SK-N-SH (cell line): ENCODE results near the gene DCAF5. TPM values are rescaled to one million over a fixed set of nuclear protein-coding genes. Genes with fewer than 3 reads are reported as not detected.

ENCODE experiments used
- CTCF ChIA-PET: fragments of 300-600, 350-600 bp; formaldehyde crosslinking; extraction: SDS; loops from one replicate; lab custom pipeline; 2021; lab: Yijun Ruan, JAX
- POLR2A ChIA-PET: fragments of 350-600 bp; sonication (Branson Sonifier 250); formaldehyde crosslinking; extraction: SDS; loops from one replicate; lab custom pipeline; 2020; ENCODE audit warnings: antibody characterized with exemption, inconsistent platforms; lab: Yijun Ruan, JAX
- DNase-seq: peaks from one replicate; pipeline ENCODE4 v3.0.0; 2012
- H2AFZ ChIP-seq: fragments of 200-600 bp; sonication (generic); 2 replicates; pipeline ENCODE4 v1.8.1; 2016; ENCODE audit warnings: antibody characterized with exemption, mild to moderate bottlenecking, low read depth
- H3F3A ChIP-seq: fragments of 200-600 bp; sonication (generic); replicated peaks from 2 replicates; pipeline ENCODE3; 2016; ENCODE audit warnings: antibody characterized with exemption, mild to moderate bottlenecking; ENCODE audit not compliant: insufficient read depth
- H3K27ac ChIP-seq, 2 experiments: fragments of 200-500 bp in 1 of 2; fragments of 200-600 bp in 1 of 2; sonication (Bioruptor generic) in 1 of 2; sonication (generic), shearing (Covaris generic) in 1 of 2; 2 replicates each; pipeline versions ENCODE4 v1.5.1 to v1.6.1; 2014 to 2016; ENCODE audit warnings: low read depth in 2 of 2, inconsistent platforms in 1 of 2, low read length in 1 of 2, mild to moderate bottlenecking in 1 of 2, mixed read lengths in 1 of 2
- H3K27me3 ChIP-seq: fragments of 200-600 bp; sonication (generic), shearing (Covaris generic); 2 replicates; pipeline ENCODE4 v1.6.1; 2016; ENCODE audit warnings: mixed run types; ENCODE audit not compliant: insufficient read depth
- H3K36me3 ChIP-seq, 2 experiments: fragments of 200-500 bp in 1 of 2; fragments of 200-600 bp in 1 of 2; sonication (Bioruptor generic) in 1 of 2; sonication (generic) in 1 of 2; replicated peaks in 1 of 2; 2 replicates each; pipeline versions ENCODE3 to v1.5.1; 2014 to 2016; ENCODE audit warnings: low read length in 1 of 2, mild to moderate bottlenecking in 1 of 2; ENCODE audit not compliant: insufficient read depth in 2 of 2, control insufficient read depth in 1 of 2
- H3K4me1 ChIP-seq, 2 experiments: fragments of 200-500 bp in 1 of 2; fragments of 200-600 bp in 1 of 2; sonication (Bioruptor generic) in 1 of 2; sonication (generic), shearing (Covaris generic) in 1 of 2; 2 replicates each; pipeline versions ENCODE4 v1.5.1 to v1.6.1; 2014 to 2016; ENCODE audit warnings: low read depth in 1 of 2, low read length in 1 of 2, mixed run types in 1 of 2; ENCODE audit not compliant: insufficient read depth in 2 of 2, control insufficient read depth in 1 of 2
- H3K4me2 ChIP-seq: fragments of 200-600 bp; sonication (generic), shearing (Covaris generic); 2 replicates; pipeline ENCODE4 v1.6.1; 2017; ENCODE audit warnings: mixed run types
- H3K4me3 ChIP-seq, 2 experiments: fragments of 200-500 bp in 1 of 2; fragments of 200-600 bp in 1 of 2; sonication (Bioruptor generic) in 1 of 2; sonication (generic), shearing (Covaris generic) in 1 of 2; 2 replicates each; pipeline versions ENCODE4 v1.5.1 to v1.8.1; 2014 to 2016; ENCODE audit warnings: low read depth in 2 of 2, inconsistent platforms in 1 of 2, low read length in 1 of 2, mild to moderate bottlenecking in 1 of 2, mixed read lengths in 1 of 2, moderate library complexity in 1 of 2
- H3K79me2 ChIP-seq: fragments of 200-600 bp; sonication (generic); 2 replicates; pipeline ENCODE4 v1.8.1; 2017; ENCODE audit warnings: mild to moderate bottlenecking; ENCODE audit not compliant: insufficient read depth
- H3K9ac ChIP-seq: fragments of 200-600 bp; sonication (generic); 2 replicates; pipeline ENCODE4 v1.6.1; 2017; ENCODE audit warnings: mixed run types
- H3K9me2 ChIP-seq: fragments of 200-600 bp; sonication (generic); 2 replicates; pipeline ENCODE4 v1.6.1; 2017; ENCODE audit warnings: mixed run types
- H3K9me3 ChIP-seq: fragments of 200-600 bp; sonication (generic); 2 replicates; pipeline ENCODE4 v1.6.1; 2017; ENCODE audit warnings: mixed run types, mild to moderate bottlenecking, moderate library complexity
- H4K20me1 ChIP-seq: fragments of 200-600 bp; sonication (generic); 2 replicates; pipeline ENCODE4 v1.6.1; 2017; ENCODE audit warnings: mild to moderate bottlenecking, mixed run types; ENCODE audit not compliant: insufficient read depth
- EP300 ChIP-seq, 2 experiments: IDR thresholded peaks; 2 replicates each; pipeline versions ENCODE4 v1.4.0 to v1.6.1; 2012; ENCODE audit warnings: borderline replicate concordance in 1 of 2, low read depth in 1 of 2, low read length in 1 of 2
- EZH2phosphoT487 ChIP-seq: fragments of 200-600 bp; sonication (generic); IDR thresholded peaks from 2 replicates; pipeline ENCODE4 v1.6.1; 2017; ENCODE audit warnings: low read depth, mixed run types, mild to moderate bottlenecking, antibody characterized with exemption, moderate library complexity, borderline replicate concordance
- FOXJ3 ChIP-seq: sonication (generic); formaldehyde crosslinking; IDR thresholded peaks from 2 replicates; pipeline ENCODE4 v1.5.1; 2020; ENCODE audit warnings: mild to moderate bottlenecking, missing genetic modification reagents
- FOXM1 ChIP-seq: IDR thresholded peaks from 2 replicates; pipeline ENCODE4 v1.4.0; 2012; ENCODE audit warnings: low read depth, mild to moderate bottlenecking
- GABPA ChIP-seq: IDR thresholded peaks from 2 replicates; pipeline ENCODE4 v1.4.0; 2012; ENCODE audit warnings: low read depth, mild to moderate bottlenecking
- GATA2 ChIP-seq: sonication (generic); formaldehyde crosslinking; IDR thresholded peaks from 2 replicates; pipeline ENCODE4 v1.5.0; 2020; ENCODE audit warnings: mild to moderate bottlenecking, missing genetic modification reagents
- JUND ChIP-seq: IDR thresholded peaks from 2 replicates; pipeline ENCODE4 v1.4.0; 2012
- MEF2A ChIP-seq: IDR thresholded peaks from 2 replicates; pipeline ENCODE4 v1.4.0; 2012; ENCODE audit warnings: low read depth, borderline replicate concordance
- MXI1 ChIP-seq: IDR thresholded peaks from 2 replicates; pipeline ENCODE4 v1.6.1; 2012; ENCODE audit warnings: mild to moderate bottlenecking, low read depth, low read length, improper control_type of control experiment
- NFIC ChIP-seq: IDR thresholded peaks from 2 replicates; pipeline ENCODE4 v1.4.0; 2012; ENCODE audit warnings: borderline replicate concordance
- NRF1 ChIP-seq: IDR thresholded peaks from 2 replicates; pipeline ENCODE4 v1.6.1; 2012; ENCODE audit warnings: low read depth, mild to moderate bottlenecking, low read length
- POLR2AphosphoS5 ChIP-seq: IDR thresholded peaks from 2 replicates; pipeline ENCODE4 v1.6.1; 2012; ENCODE audit warnings: low read depth, low read length
- RAD21 ChIP-seq: IDR thresholded peaks from 2 replicates; pipeline ENCODE4 v1.6.1; 2012; ENCODE audit warnings: mild to moderate bottlenecking, low read length
- RCOR1 ChIP-seq: fragments of 150-350 bp; IDR thresholded peaks from 2 replicates; pipeline ENCODE4 v1.6.1; 2017; ENCODE audit warnings: antibody characterized with exemption, low read length
- RXRA ChIP-seq: IDR thresholded peaks from 2 replicates; pipeline ENCODE4 v1.4.0; 2012; ENCODE audit warnings: low read depth, mild to moderate bottlenecking, borderline replicate concordance
- TAF1 ChIP-seq: IDR thresholded peaks from 2 replicates; pipeline ENCODE4 v1.6.1; 2012; ENCODE audit warnings: low read depth, mild to moderate bottlenecking, low read length, moderate library complexity, borderline replicate concordance
- WGBS: methylation state at CpG from one replicate; pipeline ENCODE4 v1.1.6; 2017; ENCODE audit warnings: low lambda C conversion rate; 5-methylcytosine and 5-hydroxymethylcytosine counted together
- polyA plus RNA-seq, 3 experiments: library from polyadenylated mRNA; depleted of rRNA; stranded (reverse); fragments of >200 nt; gene quantifications; 2 replicates each; pipeline ENCODE4 v1.2.3, GENCODE V29; 2012
- TF ChIP-seq, protein P1 (sequence below): IDR thresholded peaks from 2 replicates; pipeline ENCODE4; 2012
- TF ChIP-seq, protein P2 (sequence below): fragments of 150-350 bp; IDR thresholded peaks from 2 replicates; pipeline ENCODE4 v1.6.1; 2017; ENCODE audit warnings: antibody characterized with exemption, low read length, low read depth, borderline replicate concordance

DCAF5 gene
- polyA plus RNA-seq, 1 of the 3 experiments (the other 2 are of a cell fraction): 26.7 TPM

GRCh38 chr14:69118305-69118704, 34.6 kb downstream of the DCAF5 start:
- H3K4me3 ChIP-seq: no peak overlapping the region
- peaks cover 39 to 67% of the 10 kb centered on the region in 2 experiments for H3K36me3 ChIP-seq
- H3F3A ChIP-seq: peaks cover 4% of the 10 kb centered on the region
- no peak overlapping the region for H3K9ac ChIP-seq
- H3K4me2 ChIP-seq: no peak overlapping the region
- peaks cover 17% of the 10 kb centered on the region; the same call in 1 of the 2 replicates for H3K79me2 ChIP-seq
- peaks cover 14% of the 10 kb centered on the region for H4K20me1 ChIP-seq
- TF ChIP-seq NRF1: no peak
- TF ChIP-seq FOXM1: no peak
- TF ChIP-seq MXI1: no peak
- TF ChIP-seq EZH2phosphoT487: no peak
- no peak for TF ChIP-seq NFIC
- ChIA-PET POLR2A (no interaction called here), CTCF (interaction anchor here (0.8 to 5.8 kb wide), 4 partner anchors 11 to 207 kb away, joined by 3 to 28 read pairs (median 13); no protein-coding TSS in a partner anchor)
- H3K27me3 ChIP-seq: no peaks in the 10 kb centered on the region
- no peaks in the 10 kb centered on the region for H3K4me1 ChIP-seq
- no peak for DNase-seq
- H3K9me3 ChIP-seq: no peaks in the 10 kb centered on the region
- H3K27ac ChIP-seq: no peak overlapping the region
- H2AFZ ChIP-seq: no peak overlapping the region
- no peaks in the 10 kb centered on the region for H3K9me2 ChIP-seq
- WGBS: 95% methylated on average over 1 of the region's 1 CpG

DNA sequence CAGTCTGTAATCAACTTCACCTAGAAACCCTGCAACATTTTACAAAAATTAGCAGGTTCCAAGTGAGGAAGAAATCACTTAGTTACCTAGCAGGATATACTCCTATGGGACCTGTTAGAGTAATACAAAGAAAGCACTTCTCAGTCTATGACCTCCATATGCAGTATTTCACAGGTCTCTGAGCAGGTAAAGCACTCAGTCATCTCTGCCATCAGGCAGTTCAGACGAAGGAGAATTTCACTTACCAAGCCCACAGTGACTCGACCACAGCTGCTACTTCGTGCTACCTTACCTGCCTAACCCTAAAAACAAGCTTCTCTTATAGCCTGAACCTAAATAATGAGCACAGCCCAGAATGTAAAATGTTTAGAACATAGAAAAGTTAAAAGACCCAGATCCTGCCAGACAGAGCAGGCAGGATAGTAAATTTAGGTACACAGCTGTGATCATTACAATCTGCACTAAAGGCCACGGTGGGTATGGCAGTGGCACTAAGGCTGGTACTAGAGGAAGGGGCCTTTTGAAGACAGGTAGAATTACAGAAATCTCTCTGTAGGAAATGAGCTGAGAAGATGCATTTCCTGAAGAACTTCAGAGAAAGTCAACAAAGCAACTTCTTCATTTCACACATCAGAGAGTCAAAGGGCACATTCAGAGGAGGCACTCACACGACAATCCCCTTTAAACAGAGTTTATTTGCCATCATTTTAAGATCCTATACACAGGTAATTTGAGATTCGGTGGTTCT, 35.7 kb downstream of the DCAF5 start:
- DNase-seq: no peak
- Histone ChIP-seq H3K27me3 (no peaks in the 10 kb centered on the region), H2AFZ (no peak overlapping the region), H3K36me3 (peaks cover 42 to 71% of the 10 kb centered on the region in 2 experiments), H3K9me3 (no peaks in the 10 kb centered on the region), H3K9ac (no peak overlapping the region), H3K9me2 (no peaks in the 10 kb centered on the region), H3K27ac (no peak overlapping the region), H4K20me1 (peaks cover 5% of the 10 kb centered on the region; the same call in 1 of the 2 replicates), H3F3A (peaks cover 4% of the 10 kb centered on the region), H3K79me2 (peaks cover 13% of the 10 kb centered on the region; the same call in 1 of the 2 replicates), H3K4me2 (no peak overlapping the region), H3K4me1 (no peaks in the 10 kb centered on the region), H3K4me3 (no peak overlapping the region)
- ChIA-PET POLR2A (no interaction called here), CTCF (interaction anchor here (0.7 to 5.8 kb wide), 4 partner anchors 10 to 206 kb away, joined by 3 to 28 read pairs (median 15); no protein-coding TSS in a partner anchor)
- WGBS: 95% methylated on average over 6 of the region's 6 CpGs
- no peak for TF ChIP-seq FOXJ3
- TF ChIP-seq, protein P1, sequence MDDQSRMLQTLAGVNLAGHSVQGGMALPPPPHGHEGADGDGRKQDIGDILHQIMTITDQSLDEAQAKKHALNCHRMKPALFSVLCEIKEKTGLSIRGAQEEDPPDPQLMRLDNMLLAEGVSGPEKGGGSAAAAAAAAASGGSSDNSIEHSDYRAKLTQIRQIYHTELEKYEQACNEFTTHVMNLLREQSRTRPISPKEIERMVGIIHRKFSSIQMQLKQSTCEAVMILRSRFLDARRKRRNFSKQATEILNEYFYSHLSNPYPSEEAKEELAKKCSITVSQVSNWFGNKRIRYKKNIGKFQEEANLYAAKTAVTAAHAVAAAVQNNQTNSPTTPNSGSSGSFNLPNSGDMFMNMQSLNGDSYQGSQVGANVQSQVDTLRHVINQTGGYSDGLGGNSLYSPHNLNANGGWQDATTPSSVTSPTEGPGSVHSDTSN: no peak

DNA sequence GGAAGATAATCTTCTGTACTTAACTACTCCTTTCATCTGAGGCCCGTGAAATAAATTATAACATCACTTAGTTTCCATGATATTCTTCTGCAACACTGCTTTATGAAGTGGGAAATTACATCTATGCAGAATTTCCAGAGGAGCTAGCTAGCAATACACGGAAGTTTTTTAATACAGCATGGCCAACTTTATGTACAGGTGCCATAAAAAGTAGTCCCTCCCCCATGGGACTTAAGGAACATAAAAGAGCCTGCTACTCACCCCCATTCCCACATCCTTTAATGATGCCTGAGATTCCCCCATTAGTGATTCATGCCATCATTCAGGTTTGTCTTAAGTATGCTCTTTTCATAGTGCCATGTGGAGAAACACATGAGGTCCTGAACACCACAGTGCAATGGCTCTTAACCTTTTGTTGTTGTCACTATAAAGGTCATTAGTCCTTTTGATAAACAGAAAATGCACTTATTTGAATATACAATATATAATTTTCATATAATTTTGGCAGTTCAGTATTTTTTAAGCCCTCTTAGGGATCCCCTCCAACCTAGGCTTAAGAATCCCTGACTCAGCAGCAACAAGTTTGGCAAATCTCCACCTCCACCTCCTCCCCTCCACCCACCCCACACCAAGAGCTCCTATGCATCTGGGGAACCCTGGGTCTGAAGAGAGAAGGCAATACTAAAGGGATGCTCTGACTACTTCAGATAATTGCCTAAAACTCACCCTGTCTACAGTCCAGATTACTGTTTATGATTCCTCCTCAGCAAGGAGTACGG, 37.3 kb downstream of the DCAF5 start:
- no peak overlapping the region for H3K4me2 ChIP-seq
- no peak overlapping the region for H2AFZ ChIP-seq
- H3K36me3 ChIP-seq: peaks cover 42 to 70% of the 10 kb centered on the region in 2 experiments
- DNase-seq: no peak
- H4K20me1 ChIP-seq: peaks cover under 1% of the 10 kb centered on the region; the same call in 1 of the 2 replicates
- no peak overlapping the region for H3K4me3 ChIP-seq
- no peaks in the 10 kb centered on the region for H3K9me3 ChIP-seq
- H3K9me2 ChIP-seq: no peaks in the 10 kb centered on the region
- no peak overlapping the region for H3K27ac ChIP-seq
- no peak overlapping the region for H3K9ac ChIP-seq
- H3K4me1 ChIP-seq: no peaks in the 10 kb centered on the region
- H3K79me2 ChIP-seq: peaks cover 7% of the 10 kb centered on the region; the same call in 1 of the 2 replicates
- H3F3A ChIP-seq: peaks cover 4% of the 10 kb centered on the region
- 95% methylated on average over 3 of the region's 3 CpGs for WGBS
- CTCF ChIA-PET: interaction anchor here (1.1 to 5.8 kb wide), 5 partner anchors 8 to 253 kb away, joined by 3 to 28 read pairs (median 9); no protein-coding TSS in a partner anchor
- H3K27me3 ChIP-seq: no peaks in the 10 kb centered on the region
- POLR2A ChIA-PET: no interaction called here
- TF ChIP-seq, protein P1: no peak
- no peak for TF ChIP-seq TAF1
- no peak for TF ChIP-seq RXRA
- no peak for TF ChIP-seq GATA2 (CRISPR knock-in tag)
- TF ChIP-seq GABPA: no peak
- TF ChIP-seq EP300 (IDR thresholded peaks at IDR 0.05; ENCODE audit: borderline replicate concordance in 1 of 2, low read depth in 1 of 2, low read length in 1 of 2): no peak
- no peak for TF ChIP-seq MEF2A
- no peak for TF ChIP-seq POLR2AphosphoS5
- TF ChIP-seq RAD21: no peak
- TF ChIP-seq, protein P2, sequence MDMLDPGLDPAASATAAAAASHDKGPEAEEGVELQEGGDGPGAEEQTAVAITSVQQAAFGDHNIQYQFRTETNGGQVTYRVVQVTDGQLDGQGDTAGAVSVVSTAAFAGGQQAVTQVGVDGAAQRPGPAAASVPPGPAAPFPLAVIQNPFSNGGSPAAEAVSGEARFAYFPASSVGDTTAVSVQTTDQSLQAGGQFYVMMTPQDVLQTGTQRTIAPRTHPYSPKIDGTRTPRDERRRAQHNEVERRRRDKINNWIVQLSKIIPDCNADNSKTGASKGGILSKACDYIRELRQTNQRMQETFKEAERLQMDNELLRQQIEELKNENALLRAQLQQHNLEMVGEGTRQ: no peak
- no peak for TF ChIP-seq RCOR1
- no peak for TF ChIP-seq JUND
